ENCODE data around the gene ZNF628.
"Not testable (repeated sequence)": the region's sequence is repeated elsewhere in the genome, so short reads cannot be mapped to it uniquely, and the experiment has no call there.

Gene ZNF628

DNA sequence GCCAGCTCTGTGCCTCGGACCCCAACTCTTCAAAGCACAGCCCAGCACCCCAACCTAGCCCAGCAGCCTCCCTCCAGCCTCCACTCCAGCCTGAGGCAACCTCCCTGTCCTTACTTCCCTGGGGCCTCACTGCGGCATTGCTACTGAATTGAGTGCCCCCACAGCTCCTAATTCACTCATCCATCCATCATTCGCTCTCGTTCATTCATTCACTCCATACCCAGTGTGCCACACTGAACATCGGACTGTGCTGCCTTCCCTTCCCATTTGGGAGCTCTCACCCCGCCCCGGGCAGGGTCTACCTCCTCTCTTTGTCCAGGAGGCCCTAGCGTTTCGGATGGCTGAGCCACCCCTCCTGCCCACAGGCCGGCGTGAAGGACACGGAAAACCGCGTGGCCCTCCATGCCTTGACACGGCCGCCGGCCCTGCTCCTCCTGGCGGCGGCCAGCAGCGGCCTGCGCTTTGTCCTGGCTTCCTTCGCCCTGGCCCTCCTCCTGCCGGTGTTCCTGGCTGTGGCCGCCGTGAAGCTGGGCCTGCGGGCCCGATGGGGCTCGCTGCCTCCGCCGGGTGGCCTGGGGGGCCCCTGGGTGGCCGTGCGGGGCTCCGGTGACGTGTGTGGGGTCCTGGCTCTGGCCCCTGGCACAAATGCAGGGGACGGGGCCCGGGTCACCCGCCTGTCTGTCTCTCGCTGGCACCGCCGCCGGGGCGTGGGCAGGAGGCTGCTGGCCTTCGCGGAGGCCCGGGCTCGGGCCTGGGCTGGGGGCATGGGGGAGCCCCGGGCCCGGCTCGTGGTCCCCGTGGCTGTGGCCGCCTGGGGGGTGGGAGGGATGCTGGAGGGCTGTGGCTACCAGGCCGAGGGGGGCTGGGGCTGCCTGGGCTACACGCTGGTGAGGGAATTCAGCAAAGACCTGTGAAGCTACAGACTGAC, 9.9 kb downstream of the ZNF628 start:
- DNase-seq, result no peak

GRCh38 chr19:55486971-55487923, 10.8 kb downstream of the ZNF628 start:
- DNase-seq, result no peak

GRCh38 chr19:55487924-55488687, 11.7 kb downstream of the ZNF628 start, which contains the start of gene SSC5D:
SSC5D (plus strand) TSS chr19:55488436; CDS start chr19:55488590, 154 bp downstream.
- DNase-seq, result no peak

- DNase-seq, result no peak
Measured at GRCh38 chr19:55488986-55489710, 12.7 kb downstream of the ZNF628 start.

- DNase-seq, result no peak
Measured at GRCh38 chr19:55489711-55490477, 13.5 kb downstream of the ZNF628 start.

GRCh38 chr19:55490478-55491432, 14.3 kb downstream of the ZNF628 start:
- DNase-seq, result no peak

- DNase-seq, result peak; percentile 29
Measured at GRCh38 chr19:55491546-55492360, 15.3 kb downstream of the ZNF628 start.

DNA sequence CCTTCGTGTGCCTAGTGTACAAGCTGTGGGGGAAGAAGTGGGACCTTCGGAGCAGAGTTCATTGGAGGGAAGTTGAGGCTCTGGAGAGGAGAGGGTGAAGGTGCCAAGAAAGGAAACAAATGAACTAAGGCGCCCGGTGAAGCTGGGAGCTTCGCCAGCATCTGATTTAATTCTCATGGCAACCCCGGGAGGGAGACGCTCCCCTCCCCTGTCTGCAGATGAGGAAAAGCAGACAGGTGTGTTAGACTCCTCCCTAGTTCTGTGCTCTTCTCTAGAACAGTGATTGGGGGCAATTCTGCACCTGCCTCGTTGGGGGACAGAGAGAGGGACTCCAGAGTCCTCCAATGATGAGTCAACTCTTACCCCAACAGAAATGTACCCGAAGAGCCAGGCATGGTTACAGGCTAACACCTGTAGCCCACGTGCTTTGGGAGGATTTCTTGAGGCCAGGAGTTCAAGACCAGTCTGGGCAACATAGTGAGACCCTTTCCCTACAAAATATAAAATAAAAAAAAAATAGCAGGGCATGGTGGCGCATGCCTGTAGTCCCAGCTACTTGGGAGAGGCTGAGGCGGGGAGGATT, 16.0 kb downstream of the ZNF628 start:
- DNase-seq, result peak; percentile 84

DNA sequence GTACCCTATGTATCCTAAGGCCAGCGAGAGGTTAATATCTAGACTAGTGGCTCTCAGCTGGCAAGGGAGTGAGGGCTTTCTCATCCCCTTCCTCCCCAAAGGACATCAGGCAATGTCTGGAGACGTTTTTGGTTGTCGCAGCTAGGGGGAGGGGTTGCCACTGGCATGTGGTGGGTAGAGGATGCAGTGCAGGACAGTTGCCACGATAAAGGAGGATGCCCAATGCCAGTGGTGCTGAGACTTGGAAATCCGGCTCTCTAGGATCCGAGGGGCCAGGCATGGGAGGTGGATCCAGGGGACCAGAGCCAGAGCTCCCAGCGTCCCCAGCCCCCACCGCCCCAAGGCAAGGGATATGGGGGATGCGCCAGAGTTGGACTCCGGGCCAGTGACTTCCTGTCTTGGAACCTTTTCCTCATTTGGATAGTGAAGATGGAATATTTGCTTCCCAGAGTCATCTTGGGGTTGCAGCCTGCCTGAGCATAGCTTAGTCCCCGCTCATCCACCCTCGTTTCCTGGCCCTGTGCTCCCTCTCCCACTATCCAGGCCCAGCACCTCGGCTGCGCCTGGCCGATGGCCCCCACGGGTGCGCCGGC, 16.7 kb downstream of the ZNF628 start:
- DNase-seq, result no peak

GRCh38 chr19:55493645-55494171, 17.3 kb downstream of the ZNF628 start:
- no peak for DNase-seq

DNA sequence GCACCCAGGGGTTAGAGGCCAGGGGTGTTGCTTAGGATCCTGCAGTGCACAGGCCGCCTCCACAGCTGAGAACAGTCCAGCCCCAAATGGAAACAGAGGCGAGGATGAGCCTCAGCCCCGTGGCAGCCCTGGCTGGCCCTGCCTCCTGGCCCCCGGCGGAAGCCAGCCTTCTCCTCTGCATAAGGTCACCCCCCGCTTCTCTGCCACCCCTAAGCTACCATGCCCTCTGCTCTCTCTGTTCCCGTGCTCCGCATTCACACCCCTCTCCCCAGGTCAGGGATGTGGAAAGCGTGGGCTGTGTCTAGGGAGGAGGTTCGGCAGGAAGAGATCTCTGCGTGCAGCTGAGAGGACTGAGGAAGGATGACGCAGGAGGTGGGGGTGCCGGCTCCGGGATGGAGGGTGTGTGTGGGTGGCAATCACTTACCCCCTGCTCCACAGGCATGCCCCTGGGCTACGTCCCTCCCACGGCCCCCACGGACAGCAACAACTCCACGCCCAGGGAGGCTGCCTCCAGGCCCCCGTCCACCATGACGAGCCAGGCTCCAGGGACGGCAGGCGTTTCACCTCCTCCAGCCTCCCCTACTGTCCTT, 17.9 kb downstream of the ZNF628 start:
- no peak for DNase-seq

DNA sequence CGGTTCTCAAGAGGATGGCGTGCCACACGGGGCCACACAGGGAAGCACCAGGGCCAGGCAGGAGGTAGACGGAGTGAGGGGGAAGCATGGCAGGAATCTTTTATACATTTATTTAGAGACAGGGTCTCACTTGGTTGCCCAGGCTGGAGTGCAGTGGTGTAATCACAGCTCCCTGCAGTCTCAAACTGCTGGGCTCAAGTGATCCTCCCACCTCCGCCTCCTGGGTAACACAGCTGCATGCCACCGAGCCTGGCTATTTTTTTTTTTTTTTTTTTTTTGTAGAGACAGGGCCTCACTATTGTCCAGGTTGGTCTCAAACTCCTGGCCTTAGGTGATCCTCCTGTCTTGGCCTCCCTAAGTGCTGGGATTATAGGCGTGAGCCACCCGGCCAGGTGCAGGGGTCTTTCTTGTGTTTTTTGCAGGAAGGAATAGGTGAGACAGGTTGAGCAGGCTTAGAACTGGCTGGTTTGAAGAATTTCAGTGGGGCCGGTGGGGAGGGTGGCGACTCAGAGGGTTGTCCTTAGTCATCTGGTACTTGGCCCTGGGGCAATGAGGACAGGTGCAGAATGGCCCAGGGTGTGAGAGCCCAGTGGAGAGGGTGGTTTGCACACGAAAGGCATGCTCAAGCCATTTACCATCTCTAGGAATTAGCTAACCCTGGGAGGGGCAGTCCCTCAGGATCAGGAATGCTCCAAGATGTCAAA, 19.4 kb downstream of the ZNF628 start:
- DNase-seq, result no peak

DNA sequence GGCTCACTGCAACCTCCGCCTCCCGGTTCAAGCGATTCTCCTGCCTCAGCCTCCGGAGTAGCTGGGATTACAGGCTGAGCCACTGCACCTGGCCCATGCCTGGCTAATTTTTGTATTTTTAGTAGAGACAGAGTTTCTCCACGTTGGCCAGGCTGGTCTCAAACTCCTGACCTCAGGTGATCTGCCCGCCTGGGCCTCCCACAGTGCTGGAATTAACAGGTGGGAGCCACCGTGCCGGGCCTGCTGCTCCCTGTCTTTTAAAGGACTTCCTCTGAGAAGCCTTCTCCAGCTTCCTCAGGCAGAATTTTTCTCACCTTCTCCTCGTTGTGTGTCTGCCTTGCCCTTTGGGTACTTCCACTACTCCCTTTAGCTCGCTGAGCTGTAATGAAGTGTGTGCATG, 20.4 kb downstream of the ZNF628 start:
- DNase-seq, result not testable (repeated sequence)

DNA sequence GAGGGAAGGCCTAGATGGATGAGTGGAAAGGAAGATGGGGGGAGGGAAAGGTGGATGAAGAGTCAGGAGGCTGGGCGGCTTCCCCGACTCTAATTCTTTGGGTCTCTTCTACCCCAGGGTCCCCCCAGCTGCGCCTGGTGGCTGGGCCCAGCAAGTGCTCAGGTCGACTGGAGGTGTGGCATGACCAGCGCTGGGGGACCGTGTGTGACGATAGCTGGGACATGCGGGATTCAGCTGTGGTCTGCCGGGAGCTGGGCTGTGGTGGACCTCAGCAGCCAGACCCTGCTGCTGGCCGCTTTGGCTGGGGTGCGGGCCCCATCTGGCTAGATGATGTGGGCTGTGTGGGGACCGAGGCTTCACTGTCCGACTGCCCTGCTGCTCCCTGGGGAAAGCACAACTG, 21.3 kb downstream of the ZNF628 start:
- DNase-seq, result no peak

- DNase-seq, result peak; percentile 69
Measured at GRCh38 chr19:55498246-55498840, 21.9 kb downstream of the ZNF628 start.

DNA sequence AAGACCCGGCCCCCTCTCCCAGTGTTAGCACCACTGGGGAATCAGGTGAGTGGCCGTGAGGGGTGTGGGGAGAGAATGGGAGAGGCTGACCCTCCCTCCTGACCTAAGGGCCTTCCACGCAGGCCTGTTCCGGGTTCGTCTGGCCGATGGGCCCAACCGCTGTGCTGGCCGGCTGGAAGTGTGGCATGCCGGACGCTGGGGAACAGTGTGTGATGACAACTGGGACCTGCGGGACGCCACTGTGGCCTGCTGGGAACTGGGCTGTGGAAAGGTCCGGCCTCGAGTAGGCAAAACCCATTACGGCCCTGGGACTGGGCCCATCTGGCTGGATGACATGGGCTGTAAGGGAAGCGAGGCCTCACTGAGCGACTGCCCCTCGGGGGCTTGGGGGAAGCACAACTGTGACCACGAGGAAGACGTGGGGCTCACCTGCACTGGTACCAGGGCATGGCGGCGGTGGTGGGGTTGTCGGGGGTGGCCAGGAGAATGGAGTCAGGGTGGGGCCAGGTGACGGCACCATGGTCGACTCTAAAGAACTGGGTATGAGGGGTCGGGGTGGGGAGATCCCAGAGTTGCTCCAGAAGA, 24.0 kb downstream of the ZNF628 start:
- no peak for DNase-seq

All from COR-L47 (cell line).